ENCODE data around the gene CCT8L2.
"Not testable (repeated sequence)": the region's sequence is repeated elsewhere in the genome, so short reads cannot be mapped to it uniquely, and the experiment has no call there.

CCT8L2 gene
- 0 to 0.12 (median 0) reads per million in 18 experiments for total RNA-seq

- DNase-seq = not testable (repeated sequence)
Observed at GRCh38 chr22:16592710-16593109, at the start of gene CCT8L2. CCT8L2 (minus strand) TSS chr22:16592810; CDS start chr22:16592550, 260 bp downstream.

- DNase-seq = not testable (repeated sequence)
Observed at GRCh38 chr22:16635442-16635841, 42.8 kb upstream of the CCT8L2 start.

GRCh38 chr22:16634092-16634491 is 41.5 kb upstream of the CCT8L2 start:
- DNase-seq = not testable (repeated sequence)

- DNase-seq = not testable (repeated sequence)
Observed at GRCh38 chr22:16628476-16628875, 35.9 kb upstream of the CCT8L2 start.

GRCh38 chr22:16625018-16625417 is 32.4 kb upstream of the CCT8L2 start:
- not testable (repeated sequence) for DNase-seq

GRCh38 chr22:16623595-16623994 is 31.0 kb upstream of the CCT8L2 start:
- not testable (repeated sequence) for DNase-seq

- not testable (repeated sequence) for DNase-seq
Observed at GRCh38 chr22:16617516-16617915, 24.9 kb upstream of the CCT8L2 start.

- not testable (repeated sequence) for DNase-seq
Observed at GRCh38 chr22:16616390-16616938, 23.9 kb upstream of the CCT8L2 start.

- DNase-seq = not testable (repeated sequence)
Observed at GRCh38 chr22:16615606-16616245, 23.1 kb upstream of the CCT8L2 start.

GRCh38 chr22:16609548-16610261 is 17.1 kb upstream of the CCT8L2 start:
- DNase-seq = no peak

- no peak for DNase-seq
Observed at GRCh38 chr22:16608931-16609330, 16.3 kb upstream of the CCT8L2 start.

- DNase-seq = not testable (repeated sequence)
Observed at GRCh38 chr22:16604257-16604998, 11.8 kb upstream of the CCT8L2 start.

- not testable (repeated sequence) for DNase-seq
Observed at GRCh38 chr22:16603770-16604242, 11.2 kb upstream of the CCT8L2 start.

- no peak for DNase-seq
Observed at GRCh38 chr22:16603448-16603768, 10.8 kb upstream of the CCT8L2 start.

- DNase-seq = peak in 1 of 2 donors; percentile 1
Observed at GRCh38 chr22:16602728-16603447, 10.3 kb upstream of the CCT8L2 start.

GRCh38 chr22:16602224-16602727 is 9.7 kb upstream of the CCT8L2 start:
- DNase-seq = not testable (repeated sequence)

- DNase-seq = peak in 1 of 2 donors; percentile 18
Observed at GRCh38 chr22:16601437-16602223, 9.0 kb upstream of the CCT8L2 start.

- peak; percentile 76 to 80 for DNase-seq
Observed at GRCh38 chr22:16600644-16601436, 8.2 kb upstream of the CCT8L2 start.

GRCh38 chr22:16599648-16600047 is 7.0 kb upstream of the CCT8L2 start:
- not testable (repeated sequence) for DNase-seq

- DNase-seq = not testable (repeated sequence)
Observed at GRCh38 chr22:16595251-16595650, 2.6 kb upstream of the CCT8L2 start.
